ENCODE measurements around the gene ATP5F1E.

Gene ATP5F1E

DNA sequence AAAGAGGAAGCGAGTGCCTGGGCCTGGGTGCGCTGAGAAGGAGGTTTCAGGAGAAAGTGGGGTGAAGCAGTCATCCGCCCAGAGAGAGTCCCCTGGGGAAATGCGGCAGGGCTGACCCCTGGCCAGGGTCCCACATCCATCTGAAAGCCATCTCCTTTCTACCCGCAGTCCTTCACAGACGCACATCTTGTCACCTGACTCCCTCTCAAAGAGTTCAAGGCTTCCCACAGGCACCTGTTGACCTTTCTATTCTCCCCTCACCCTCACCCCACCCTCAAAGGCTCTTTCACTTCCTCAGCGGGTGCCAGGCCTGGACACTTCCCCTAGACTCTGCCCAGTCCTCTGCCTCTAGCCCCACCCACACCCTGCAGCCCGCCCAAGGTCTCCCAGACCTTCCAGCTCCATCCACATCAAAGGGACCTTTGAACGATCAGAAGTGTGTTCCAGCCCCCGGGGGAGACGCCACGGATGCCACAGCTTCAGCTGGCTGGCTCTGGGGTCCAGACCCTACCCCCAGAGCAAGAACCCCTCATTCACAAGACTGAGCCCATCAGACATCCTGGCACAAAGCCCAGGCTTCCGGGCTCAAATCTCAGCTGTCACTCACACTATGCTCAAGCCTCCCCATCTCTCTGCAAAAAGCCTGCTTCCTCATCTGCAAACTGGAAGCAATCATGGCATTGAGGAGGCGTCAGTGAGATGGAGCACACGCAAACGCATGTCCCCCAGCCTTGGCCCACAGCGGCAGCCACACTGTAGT, 27.2 kb downstream of the ATP5F1E start:
- peak; percentile 57 for DNase-seq

DNA sequence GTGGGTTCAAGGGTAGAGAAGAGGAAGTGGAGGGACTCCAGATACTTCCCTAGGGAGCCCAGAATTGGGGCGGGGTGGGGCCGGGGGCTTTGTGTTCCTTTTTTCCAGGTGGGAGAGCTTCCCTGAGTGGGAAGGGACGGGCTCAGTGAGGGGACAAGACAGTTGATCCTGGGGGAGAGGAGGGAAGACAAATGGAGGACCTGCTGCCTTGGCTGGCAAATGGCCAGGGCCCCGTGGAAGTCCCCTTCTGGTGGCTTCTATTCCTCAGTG, 27.7 kb downstream of the ATP5F1E start:
- DNase-seq = peak; percentile 60

DNA sequence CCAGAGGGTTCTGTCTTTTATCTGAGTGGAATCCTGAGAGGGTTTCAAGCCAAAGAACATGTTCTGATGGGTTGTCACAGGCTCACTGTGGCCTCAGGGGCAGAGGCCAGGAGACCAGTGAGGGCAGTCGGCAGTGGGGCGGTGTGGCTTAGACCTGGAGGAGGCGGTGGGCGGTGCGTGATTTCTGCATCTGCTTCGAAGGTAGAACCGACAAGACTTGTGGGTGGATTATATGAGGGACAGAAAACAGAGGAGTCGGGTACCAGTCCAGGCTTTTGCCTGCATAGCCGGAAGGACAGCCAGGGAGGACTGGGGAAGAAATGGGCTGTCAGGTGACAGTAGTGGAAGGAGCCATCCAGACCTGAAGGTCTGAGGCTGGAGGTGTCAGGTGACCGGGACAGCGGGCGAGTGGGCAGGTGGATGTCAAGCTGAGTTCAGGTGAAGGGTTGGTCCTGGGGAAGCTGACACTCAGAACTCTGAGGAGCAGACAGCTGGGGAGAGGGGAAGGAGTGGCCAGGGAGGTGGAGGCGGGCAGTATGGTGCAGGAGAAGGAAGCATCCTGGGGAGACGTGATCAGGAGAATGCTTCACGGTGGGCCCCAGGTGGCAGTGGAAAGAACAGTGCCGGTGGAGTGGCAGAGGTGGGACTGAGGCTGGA, 28.2 kb downstream of the ATP5F1E start:
- DNase-seq = no peak

DNA sequence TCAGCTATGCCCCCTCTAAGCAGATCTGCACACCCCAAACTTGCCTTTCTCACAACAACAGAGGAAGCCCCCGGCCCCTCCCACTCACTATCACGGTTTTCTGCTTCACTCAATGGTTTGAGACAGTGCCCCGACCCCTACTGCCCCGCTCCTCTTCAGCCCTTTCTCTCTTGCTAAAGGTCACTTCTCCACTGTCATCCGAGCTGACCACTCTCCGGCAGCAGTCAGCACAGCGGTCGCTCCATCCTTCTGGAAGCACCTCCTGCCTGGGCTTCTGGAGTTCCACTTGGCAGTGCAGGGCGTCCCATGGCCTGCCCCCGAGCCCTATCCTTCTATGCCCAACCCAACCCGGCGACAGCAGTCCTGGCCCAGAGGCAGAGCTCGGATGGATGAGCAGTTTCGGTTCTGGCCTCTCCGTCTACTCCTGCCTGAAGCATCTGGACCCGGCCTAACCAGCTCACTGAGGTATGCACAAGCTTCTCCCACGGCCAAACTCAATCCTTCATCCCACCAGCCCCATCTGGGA, 29.2 kb downstream of the ATP5F1E start:
- DNase-seq = no peak

DNA sequence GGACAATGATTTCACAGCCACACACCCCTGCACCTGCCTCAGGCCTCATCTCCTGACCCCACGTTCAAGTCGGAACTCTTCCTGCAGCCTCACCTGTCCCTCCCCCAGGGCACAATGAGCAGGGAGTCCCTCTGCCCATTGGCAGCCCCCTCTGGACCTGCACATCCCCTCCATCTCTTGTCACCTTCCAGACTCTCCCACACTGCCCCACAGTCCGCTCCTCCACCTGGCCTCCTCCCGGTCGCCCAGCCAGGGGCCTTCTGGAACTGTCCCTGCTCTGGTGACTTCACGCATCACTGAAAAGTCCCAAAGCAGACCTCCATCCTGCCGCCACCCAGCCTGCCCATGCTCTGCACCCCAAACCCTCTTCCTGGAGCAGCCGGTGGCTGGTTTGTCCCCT, 29.7 kb downstream of the ATP5F1E start:
- no peak for DNase-seq

DNA sequence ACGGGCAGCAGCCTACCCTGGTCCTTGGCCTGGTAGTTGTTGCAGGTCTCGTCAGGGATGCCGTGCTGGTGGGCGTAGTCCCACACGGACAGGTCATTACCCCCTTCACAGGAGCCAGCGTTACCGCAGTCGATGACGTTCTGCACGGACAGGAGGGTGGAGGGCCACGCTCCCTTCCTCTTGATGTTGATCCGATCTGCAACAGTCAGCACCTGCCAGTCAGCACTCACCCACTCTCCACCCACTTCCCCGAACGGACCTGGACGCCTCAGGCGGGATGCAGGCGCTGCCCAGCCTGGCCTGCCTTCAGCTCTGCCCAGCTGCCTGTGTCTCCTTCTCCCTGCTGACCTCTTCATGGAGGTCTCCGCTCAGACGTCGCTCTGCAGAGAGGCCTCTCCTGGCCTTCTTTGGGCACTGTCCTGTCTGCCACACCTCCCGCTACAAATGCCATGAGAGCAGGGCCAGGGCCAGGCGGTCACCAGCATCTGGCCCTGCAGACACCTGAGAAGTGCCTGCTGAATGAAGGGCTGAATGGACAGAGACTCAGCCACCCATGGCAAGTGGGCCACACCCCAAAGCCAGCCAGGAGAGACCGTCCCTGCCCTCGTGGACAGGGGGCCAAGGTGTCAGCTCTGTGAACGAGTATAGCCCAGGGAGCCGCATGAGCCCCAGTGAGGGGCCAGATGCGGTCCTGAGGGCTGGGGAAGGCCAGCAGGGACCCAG, 30.5 kb downstream of the ATP5F1E start:
- no peak for DNase-seq

DNA sequence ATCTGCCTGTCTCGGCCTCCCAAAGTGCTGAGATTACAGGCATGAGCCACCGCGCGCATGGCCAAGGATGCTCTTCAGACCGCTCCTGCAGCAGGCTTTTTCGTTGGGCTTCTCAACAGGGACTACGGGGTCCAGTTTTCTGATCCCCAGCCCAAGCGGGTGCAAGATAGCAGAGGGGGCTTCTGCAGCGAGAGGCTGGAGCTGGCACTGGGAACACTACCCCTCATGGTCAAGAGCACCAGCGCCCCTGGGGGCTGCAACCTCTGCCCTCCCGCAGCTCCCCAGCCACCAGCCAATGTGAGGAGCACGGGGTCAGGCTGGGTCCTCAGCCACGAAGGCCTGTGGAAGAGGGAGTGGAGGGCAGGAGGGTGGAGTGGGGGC, 31.1 kb downstream of the ATP5F1E start:
- no peak for DNase-seq

DNA sequence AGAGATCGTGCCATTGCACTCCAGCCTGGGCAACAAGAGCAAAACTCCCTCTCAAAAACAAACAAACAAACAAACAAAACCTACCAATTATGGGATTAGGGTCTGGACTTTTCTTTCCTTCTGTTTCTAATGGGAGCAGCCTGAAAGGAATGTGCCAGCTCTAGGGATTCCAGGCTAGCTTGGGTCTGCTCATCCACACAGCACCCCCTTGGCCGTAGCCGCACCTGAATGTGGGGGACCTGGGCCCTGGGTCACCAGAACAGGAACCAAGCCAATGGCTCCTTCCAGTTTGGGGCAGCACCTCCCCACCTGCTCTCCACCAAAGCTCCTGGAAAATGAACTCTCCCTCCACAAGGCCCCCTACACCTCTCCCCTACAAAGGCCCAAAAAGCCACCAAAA, 31.8 kb downstream of the ATP5F1E start:
- DNase-seq = no peak

DNA sequence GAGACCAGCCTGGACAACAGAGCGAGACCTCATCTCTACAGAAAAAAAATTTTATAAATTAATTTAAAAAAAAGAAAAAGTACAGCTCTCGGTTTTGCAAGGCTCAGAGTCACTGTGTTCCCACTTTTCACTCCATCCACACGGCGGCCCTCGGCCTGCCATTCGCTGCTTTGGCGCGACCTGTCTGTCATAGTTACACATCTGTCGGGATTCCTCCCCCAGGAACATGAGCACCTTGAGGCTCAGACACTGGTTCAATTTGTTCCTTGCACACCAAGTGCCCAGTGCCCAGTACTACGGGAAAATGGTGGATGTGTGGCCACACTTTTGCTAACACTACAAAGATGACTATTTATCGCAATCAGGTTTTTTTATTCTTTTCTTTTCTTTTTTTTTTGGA, 33.5 kb downstream of the ATP5F1E start:
- no peak for DNase-seq

DNA sequence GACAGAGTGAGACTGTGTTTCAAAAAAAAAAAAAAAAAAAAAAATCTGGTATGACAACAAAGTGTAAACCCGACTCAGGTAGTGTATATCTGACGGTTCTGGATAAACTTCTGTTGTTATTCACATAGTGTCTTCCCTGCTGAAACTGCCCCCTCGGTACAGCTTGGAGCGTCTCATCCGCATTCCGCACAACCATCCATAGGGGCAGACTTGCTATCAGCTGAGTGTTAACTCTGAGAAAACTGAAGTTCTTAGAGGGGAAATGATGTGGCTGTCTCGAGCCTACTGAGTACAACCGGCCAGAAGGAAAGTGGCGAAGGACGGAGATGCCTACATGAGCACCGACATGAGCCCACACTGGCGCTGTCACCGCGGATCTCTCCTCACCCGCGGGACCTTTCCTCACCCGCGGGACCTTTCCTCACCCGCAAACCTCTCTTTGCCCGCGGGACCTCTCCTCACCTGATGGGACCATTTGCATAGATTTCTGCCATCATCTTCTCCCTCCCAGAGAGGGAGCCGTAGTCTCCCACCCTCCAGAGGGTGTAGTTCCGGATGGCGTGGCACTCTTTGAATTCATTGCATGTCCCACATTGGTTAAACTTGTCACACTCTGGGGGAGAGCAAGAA, 34.9 kb downstream of the ATP5F1E start:
- DNase-seq = no peak

DNA sequence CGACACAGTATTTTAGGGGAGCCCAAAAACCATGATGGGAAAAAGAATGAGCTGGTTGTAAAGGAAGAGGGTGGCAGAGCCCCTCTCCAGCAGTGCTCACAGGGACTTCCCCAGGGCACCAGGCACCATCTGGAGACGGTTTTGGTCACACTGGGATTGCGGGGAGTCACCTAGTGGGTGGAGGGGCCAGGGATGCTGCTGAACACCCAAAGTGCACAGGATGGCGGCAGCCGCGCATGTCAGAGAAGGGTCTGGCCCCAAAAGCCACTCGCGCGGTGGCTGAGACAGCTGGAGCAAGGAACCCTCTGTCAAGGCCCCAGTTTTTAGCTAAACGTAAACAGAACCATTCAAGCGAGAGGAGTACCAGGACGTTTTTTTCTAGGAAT, 35.9 kb downstream of the ATP5F1E start:
- no peak for DNase-seq

DNA sequence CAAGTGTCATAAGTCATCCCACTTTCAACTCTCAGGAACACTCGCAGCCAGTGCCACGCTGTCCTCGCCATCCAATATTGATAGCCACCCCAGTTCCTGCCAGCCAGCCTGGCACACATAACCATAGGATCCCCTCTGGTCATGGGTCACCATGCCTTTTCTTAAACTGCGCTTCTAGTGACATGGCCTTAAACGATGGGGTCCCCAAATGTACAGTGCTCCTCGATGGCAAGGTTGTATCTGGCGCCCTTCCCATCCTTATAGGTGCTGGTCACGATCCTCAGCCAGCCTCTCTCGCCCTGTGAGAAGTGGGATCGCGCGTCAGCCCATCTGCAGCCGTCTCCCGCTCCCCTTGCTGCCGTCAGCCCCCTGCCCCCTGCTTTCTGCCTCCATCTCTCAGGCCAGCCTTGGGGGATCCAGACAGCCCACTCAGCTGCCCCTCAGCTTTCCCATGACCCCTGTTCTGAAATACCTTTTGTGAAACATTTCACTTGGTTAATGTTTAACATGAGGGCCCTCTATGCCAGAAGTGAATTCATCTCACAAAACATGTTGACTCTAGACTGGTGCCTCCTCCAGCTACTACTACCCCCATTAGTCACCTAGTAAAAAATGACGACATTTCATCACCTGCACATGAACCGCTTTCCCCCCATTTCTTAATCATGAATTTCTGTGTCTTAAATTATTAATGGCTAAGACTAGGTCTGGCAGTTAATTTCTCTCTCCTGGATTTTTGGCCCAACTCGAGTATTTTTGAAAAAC, 36.5 kb downstream of the ATP5F1E start:
- DNase-seq = no peak

DNA sequence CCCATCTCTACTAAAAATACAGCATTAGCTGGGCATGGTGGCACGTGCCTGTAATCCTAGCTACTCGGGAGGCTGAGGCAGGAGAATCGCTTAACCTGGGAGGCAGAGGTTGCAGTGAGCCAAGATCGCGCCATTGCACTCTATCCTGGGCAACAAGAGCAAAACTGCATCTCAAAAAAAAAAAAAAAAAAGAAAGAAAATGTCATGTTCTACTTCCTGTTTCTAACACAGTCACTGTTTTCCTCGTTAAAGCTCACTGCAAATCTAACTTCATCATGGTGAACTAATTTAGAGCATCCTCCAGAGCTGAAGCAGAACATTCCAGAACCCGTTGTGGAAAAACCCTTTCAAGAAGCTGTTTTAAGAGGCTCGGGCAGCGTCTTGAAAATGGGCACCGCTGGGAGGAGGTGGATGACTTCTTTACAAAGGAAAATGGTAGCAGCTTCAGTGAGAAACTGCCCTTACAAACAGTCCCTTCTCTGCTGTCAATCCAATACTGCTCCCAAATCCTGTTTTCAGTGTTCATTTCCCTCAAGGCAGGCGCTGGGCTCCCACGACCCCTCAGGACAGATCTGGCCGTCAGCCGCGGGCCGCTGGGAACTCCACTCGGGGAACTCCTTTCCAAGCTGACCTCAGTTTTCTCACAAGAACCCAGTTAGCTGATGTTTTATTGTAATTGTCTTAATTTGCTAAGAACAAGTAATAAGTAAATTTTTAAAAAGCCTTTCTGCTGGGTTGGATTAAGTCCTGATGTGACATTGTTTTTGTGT, 37.6 kb downstream of the ATP5F1E start:
- no peak for DNase-seq

DNA sequence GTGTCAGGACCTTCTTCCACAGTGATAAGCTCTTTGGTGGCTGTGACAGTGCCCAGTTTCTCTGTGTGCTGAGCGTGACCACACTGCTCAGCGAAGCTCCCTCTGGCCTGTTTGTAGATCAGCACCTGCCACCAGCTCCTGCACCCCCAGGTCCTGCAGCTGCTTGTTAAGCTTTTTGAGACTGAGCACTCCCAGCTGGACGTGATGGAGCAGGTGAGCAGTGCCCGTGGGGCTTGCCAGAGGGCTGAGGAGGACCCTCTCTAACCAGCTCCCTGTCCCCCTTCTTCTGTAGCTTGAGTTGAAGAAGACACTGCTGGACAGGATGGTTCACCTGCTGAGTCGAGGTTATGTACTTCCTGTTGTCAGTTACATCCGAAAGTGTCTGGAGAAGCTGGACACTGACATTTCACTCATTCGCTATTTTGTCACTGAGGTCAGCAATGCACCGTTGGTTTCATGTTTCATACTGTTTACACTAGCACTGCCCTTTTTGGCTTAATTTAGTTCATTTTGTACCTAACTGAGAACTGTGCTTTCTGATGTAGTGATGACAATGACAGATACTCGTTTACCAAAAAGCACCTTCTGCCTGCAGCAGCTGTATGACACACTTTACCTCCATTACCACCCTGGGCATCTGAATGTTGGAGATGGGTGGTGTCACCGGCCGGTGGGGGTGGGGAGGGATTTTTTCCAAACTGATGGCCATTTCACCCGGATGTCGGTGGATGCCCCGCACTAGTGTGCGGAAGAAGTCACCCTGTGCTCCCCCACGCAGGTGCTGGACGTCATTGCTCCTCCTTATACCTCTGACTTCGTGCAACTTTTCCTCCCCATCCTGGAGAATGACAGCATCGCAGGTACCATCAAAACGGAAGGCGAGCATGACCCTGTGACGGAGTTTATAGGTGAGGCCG, 38.5 kb downstream of the ATP5F1E start:
- DNase-seq = no peak

DNA sequence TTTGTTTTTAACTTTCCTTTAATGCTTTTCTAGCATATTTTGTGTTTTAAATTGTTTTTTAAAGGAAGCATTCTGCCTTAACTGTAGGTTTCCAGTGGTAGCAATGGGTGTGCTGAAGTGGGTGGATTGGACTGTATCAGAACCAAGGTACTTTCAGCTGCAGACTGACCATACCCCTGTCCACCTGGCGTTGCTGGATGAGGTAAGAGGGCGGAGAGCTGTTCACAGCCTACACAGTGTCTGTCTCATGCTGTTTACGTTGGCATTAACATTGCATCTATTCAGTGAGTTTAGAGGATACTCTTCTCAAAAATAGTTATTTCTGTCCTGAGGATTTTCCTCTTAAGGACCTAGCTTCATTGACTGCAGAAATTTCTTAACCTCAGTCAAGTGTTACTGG, 39.2 kb downstream of the ATP5F1E start:
- no peak for DNase-seq

DNA sequence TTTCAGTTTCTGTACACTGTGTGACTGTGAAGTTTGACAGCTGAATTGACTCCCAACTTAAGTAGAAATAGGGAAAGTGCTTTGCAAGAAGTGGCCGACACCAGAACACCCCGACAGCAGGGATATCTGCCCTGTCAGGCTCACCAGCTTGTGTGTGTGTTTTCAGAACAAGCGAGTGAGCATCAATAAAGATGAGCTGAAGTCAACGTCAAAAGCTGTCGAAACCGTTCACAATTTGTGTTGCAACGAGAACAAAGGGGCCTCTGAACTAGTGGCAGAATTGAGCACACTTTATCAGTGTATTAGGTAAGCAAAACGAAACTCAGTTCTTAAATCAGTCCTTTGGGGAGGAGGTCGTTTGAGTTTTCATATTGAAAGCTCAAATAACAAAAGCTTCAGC, 40.4 kb downstream of the ATP5F1E start:
- no peak for DNase-seq

DNA sequence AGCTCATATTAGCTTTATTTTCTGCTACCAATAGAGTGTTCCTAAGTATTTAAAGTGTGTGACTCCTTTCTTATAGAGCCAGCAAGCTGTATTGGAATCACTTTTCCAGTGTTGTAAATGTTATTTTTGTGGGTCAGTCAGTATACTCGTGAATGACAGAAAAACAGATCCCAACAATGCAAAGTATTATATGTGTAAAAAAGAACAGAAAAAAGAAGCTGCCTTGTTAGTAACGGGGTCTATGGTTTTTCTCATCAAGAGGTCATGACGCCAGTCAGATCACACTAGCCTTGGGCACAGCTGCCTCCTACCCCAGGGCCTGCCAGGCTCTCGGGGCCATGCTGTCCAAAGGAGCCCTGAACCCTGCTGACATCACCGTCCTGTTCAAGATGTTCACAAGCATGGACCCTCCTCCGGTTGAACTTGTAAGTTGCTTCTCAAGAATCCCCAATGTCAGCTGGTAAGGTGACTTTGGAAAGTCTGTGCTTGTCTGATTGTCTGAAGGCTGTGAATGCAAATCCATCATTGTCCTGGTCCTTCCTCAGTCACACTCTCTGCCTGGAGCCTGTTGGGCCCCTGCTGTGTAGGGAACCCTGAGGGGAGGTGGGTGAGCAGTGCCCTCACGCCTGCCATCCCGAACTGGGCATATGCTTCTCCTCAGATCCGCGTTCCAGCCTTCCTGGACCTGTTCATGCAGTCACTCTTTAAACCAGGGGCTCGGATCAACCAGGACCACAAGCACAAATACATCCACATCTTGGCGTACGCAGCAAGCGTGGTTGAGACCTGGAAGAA, 41.3 kb downstream of the ATP5F1E start:
- no peak for DNase-seq

DNA sequence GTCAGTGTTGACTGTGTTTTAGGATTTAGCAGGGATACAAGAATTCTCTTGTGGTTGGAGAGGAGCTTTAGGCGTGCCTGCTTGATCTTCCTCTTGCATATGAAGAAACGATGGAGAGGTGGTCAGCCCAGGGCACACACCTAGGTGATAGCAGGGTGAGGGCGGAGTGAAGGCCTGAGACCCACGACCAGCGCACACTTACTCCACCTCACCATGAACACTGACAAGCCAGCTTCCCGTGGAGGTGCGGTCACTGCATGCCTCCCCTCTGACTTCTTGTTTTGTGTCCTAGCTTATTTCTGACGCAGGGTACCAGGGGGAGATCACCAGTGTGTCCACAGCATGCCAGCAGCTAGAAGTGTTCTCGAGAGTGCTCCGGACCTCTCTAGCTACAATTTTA, 42.9 kb downstream of the ATP5F1E start:
- DNase-seq = no peak

DNA sequence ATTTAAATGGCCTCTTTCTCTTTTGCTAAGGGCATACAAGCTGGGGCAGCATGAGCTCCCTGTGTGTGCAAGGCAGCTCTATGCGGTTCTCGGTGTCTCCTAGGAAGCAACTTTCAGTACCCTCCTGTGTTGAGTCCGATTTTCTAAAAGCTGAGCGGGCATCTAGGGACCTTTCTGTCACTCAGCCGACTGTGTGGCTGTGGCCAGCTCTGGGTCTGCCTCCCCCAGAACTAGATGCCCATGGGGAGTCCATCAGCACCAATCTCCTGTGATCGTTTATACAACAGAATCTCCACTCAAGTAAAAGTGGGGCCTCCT, 43.6 kb downstream of the ATP5F1E start:
- DNase-seq = no peak
